Mucosa of descending colon (tissue), 3 donors: ENCODE results near the gene C4orf54. TPM values are rescaled to one million over a fixed set of nuclear protein-coding genes. Genes with fewer than 3 reads are reported as not detected.

Experiments
- ATAC-seq: fragments of 200-7000 bp; cut with Tn5 transposase; one replicate; pipeline ENCODE4 v1.9.1; 2020; ENCODE audit warnings: mild to moderate bottlenecking, moderate library complexity
- DNase-seq, 3 donors: peaks; one replicate each; pipeline ENCODE4 v3.0.0-alpha.2; 2020
- H3K36me3 ChIP-seq: fragments of 200-600 bp; one replicate; pipeline ENCODE4 v1.8.0; 2021; ENCODE audit warnings: low read depth, mild to moderate bottlenecking
- H3K4me1 ChIP-seq: fragments of 200-600 bp; one replicate; pipeline ENCODE4 v1.8.0; 2021; ENCODE audit warnings: low read depth, mild to moderate bottlenecking
- H3K4me3 ChIP-seq: fragments of 200-600 bp; one replicate; pipeline ENCODE4 v1.8.0; 2021; ENCODE audit warnings: mild to moderate bottlenecking
- H3K9me3 ChIP-seq: fragments of 200-600 bp; one replicate; pipeline ENCODE4 v1.8.0; 2021; ENCODE audit warnings: mild to moderate bottlenecking
- CTCF ChIP-seq: fragments of 200-600 bp; IDR thresholded peaks from one replicate; pipeline ENCODE4 v1.8.0; 2022; ENCODE audit warnings: antibody characterized with exemption, mild to moderate bottlenecking
- intact Hi-C, 2 donors: fragments of 100-400 bp; cut with DNase I in 1 of 2; cut with micrococcal nuclease in 1 of 2; formaldehyde crosslinking; loops; one replicate each; pipeline versions ENCODE4 v1.11.0 to v1.11.1; 2022; cut with DNase I, micrococcal nuclease
- total RNA-seq, 3 donors: library from RNA; stranded (reverse); fragmentation: NEBNext Ultra II Directional in 2 of 3; extraction: Animal tissue kit (Norgen Biotek cat#: 25700) in 2 of 3; gene quantifications; one replicate each; pipeline versions ENCODE4 v1.2.1 to v1.2.4, GENCODE V29; 2021 to 2023
- donor health status: DM: no; HTN: no; CAD: no; lungs with moderate emphysema.
- donor health status: DM: no; HTN: no; CAD: no.
- donor health status: DM: no; HTN: yes; CAD: no.

C4orf54 gene
- total RNA-seq, 3 donors from 2014 or later, result 0.02 TPM; not detected in 2

- no peak overlapping the region for H3K4me3 ChIP-seq
- H3K4me1 ChIP-seq, result no peaks in the 10 kb centered on the region
- TF ChIP-seq CTCF, result no peak
- no peak for ATAC-seq
- H3K36me3 ChIP-seq, result no peaks in the 10 kb centered on the region
- H3K9me3 ChIP-seq, result no peaks in the 10 kb centered on the region
- intact Hi-C loops, result no loop called here
- no peak for DNase-seq
Observed at GRCh38 chr4:99640676-99641075, 17.0 kb downstream of the C4orf54 start.

GRCh38 chr4:99637174-99637573 lies 20.5 kb downstream of the C4orf54 start:
- no peak overlapping the region for H3K4me3 ChIP-seq
- no peak for TF ChIP-seq CTCF
- no peak for DNase-seq
- H3K9me3 ChIP-seq, result no peaks in the 10 kb centered on the region
- no peaks in the 10 kb centered on the region for H3K36me3 ChIP-seq
- H3K4me1 ChIP-seq, result no peaks in the 10 kb centered on the region
- ATAC-seq, result no peak
- intact Hi-C loops, result no loop called here

- no peaks in the 10 kb centered on the region for H3K36me3 ChIP-seq
- no peak overlapping the region for H3K4me3 ChIP-seq
- H3K9me3 ChIP-seq, result no peaks in the 10 kb centered on the region
- no peak for TF ChIP-seq CTCF
- no peaks in the 10 kb centered on the region for H3K4me1 ChIP-seq
- DNase-seq (no peak), ATAC-seq (no peak)
- intact Hi-C loops, result no loop called here
Observed at GRCh38 chr4:99636422-99636821, 21.2 kb downstream of the C4orf54 start.

- TF ChIP-seq CTCF, result no peak
- Histone ChIP-seq H3K9me3 (no peaks in the 10 kb centered on the region), H3K4me1 (no peaks in the 10 kb centered on the region), H3K36me3 (no peaks in the 10 kb centered on the region), H3K4me3 (no peak overlapping the region)
- DNase-seq, result no peak
- intact Hi-C loops, result no loop called here
- ATAC-seq, result no peak
Observed at GRCh38 chr4:99635601-99636000, 22.0 kb downstream of the C4orf54 start.

- intact Hi-C loops, result no loop called here
- DNase-seq, result no peak
- H3K9me3 ChIP-seq, result no peaks in the 10 kb centered on the region
Observed at GRCh38 chr4:99634742-99635360, 22.8 kb downstream of the C4orf54 start.

More at GRCh38 chr4:99634742-99635360, 22.8 kb downstream of the C4orf54 start:
- ATAC-seq, result no peak
- H3K4me3 ChIP-seq, result no peak overlapping the region
- H3K4me1 ChIP-seq, result no peaks in the 10 kb centered on the region
- no peaks in the 10 kb centered on the region for H3K36me3 ChIP-seq
- TF ChIP-seq CTCF, result no peak
